Stimulated activated CD8-positive, alpha-beta memory T cell treated with anti-CD3 and anti-CD28 coated beads, Interleukin-12 subunit alpha, Interleukin-12 subunit beta, amount 100 ng/mL, for 1 hour (primary cell): ENCODE results near the gene PSMA6.
"Not testable (repeated sequence)": the region's sequence is repeated elsewhere in the genome, so short reads cannot be mapped to it uniquely, and the experiment has no call there.

Source experiments
- DNase-seq: peaks from one replicate; pipeline ENCODE4 v3.0.0-alpha.2; 2020; ENCODE audit warnings: low read depth

PSMA6 gene

DNA sequence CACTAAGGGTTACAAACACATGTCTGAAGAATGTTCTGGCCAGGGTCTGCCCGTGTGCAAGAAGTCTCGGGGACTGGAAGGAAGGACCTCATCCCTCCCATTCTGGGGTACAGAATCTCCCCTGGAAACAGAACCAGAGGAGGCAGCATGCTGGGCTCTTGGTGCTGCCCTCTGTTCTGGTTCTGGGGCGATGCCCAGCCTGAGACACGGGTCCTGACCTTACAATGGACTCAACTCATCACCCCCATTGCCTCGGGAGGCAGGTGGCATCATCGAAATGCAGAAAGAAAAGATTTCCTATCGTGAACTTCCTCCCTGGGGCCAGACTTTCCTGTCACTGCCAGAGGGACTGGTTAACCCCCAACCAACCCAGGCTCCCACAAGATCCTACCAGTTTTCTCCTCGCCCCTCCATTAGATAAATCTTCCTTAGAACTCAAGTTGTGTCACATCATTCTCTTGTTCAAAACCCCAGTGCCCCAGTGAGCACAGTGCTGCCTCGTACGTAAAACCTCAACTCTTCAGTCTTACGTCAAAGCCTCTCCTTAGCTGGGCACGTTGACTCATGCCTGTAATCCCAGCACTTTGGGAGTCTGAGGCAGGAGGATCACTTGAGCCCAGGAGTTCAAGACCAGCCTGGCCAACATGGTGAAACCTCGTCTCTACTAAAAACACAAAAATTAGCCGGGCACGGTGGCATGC, 52.1 kb downstream of the PSMA6 start:
- no peak for DNase-seq

DNA sequence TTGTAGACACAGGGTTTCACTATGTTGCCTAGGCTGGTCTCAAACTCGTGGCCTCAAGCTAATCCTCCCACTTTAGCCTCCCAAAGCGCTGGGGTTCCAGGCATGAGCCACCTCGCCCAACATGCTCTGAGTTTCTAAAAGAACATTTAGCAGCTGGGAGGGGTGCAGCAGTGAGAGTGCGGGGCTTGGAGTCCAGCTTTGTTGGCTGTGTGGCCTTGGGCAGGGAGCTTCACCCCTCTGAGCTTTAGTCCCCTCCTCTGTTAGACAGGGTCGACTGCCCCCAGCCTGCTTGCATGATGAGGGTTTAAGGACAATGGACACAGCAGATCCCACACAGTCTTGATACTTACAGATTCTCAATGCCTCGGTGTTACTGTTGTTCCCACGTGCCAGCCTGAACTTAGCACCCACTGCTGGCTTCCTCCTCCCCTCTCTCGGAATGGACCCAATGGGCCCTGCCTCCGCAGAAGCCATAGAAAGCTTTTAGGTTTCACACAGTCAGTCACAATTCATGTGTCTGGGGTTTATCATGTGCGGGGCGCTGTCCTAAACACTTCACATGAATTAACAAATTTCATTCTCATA, 54.6 kb downstream of the PSMA6 start:
- no peak for DNase-seq

DNA sequence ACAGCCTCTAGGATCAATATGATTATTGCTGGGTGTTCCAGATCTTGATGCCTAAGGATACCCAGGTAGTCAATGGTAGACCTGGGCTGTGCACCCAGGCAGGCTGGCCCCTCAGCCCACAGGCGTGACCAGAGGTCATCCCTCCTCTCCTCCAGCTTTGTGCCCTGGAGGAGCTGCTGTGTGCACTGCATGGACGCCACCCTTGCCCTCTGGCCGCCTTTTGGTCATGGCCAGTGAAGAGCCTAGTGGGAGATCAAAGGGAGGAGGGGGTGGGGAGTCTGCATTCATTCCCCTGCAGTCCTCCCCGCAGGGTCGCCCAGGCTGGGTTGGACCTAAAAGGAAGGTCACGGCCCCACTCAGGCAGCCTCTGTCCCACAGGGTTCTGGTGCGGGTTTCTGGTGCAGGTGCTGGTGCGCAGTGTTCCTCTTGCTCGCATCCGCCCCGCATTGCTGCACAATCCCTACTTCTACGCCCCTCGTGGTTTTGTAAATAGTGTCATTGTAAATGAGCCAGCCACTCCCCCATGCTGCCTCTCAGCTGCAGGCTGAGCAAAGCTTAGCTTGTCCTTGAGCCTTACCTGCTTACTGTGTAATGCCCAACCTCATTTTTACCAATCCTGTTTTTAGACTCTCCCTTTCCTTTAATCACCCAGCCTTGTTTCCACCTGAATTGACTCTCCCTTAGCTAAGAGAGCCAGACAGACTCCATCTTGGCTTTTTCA, 55.3 kb downstream of the PSMA6 start:
- no peak for DNase-seq

DNA sequence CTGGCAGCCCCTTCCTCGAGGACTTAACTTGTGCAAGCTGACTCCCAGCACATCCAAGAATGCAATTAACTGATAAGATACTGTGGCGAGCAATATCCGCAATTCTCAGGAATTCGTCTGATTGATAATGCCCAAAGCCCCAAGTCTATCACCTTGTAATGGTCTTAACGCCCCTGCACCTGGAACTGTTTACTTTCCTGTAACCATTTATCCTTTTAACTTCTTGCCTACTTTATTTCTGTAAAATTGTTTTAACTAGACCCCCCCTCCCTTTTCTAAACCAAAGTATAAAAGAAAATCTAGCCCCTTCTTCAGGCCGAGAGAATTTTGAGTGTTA, 55.8 kb downstream of the PSMA6 start:
- DNase-seq, result not testable (repeated sequence)

DNA sequence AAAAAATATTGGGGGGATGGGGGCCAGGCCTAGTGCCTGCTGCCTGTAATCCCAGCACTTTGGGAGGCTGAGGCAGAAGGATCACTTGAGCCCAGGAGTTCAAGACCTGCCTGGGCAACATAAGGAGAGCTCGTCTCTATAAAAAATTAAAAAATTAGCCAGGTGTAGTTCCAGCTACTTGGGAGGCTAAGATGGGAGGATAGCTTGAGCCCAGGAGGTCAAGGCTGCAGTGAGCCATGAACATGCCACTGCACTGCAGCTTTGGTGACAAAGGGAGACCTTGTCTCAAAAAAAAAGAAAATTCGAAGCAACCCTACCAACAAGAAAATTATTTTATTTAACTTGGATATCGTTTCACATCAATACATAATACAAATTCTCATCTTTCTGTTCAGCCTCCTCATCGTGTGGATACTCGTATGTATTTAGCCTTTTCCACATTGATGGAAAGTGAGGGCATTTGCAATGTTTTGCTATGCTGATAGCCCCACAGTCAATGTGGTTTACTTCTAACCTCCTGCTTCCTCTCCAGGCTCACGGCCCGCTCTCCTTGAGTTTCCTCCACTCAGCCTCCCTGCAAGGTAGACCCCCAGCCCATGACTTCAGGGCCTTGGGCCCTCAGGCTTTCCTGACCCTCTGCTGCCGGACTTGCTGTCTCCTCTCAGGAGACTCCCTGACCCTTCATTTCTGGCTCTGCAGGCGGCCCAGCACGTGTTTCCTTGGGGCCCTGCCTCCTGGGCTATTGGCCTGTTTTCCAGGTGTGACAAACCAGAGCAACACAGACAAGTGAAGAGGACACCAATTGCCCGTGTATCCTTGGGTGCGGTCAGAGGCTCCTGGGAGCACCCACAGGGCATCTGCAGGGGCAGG, 57.5 kb downstream of the PSMA6 start:
- DNase-seq, result no peak

DNA sequence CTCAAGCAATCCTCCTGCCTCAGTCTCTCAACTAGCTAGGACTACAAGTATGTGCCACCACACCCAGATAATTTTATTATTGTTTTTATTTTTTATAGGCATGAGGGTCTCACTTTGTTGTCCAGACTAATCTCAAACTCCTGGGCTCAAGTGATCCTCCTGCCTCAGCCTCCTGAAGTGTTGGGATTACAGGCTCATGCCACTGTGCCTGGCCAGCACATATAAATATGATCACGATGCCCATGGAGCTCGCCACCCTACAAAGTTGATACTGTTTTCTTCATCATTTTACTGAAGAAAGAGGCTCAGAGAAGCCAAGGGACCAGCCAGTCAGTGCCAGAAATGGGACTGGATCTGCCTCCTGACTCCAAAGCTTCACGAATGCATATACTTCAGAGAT, 59.3 kb downstream of the PSMA6 start:
- no peak for DNase-seq

DNA sequence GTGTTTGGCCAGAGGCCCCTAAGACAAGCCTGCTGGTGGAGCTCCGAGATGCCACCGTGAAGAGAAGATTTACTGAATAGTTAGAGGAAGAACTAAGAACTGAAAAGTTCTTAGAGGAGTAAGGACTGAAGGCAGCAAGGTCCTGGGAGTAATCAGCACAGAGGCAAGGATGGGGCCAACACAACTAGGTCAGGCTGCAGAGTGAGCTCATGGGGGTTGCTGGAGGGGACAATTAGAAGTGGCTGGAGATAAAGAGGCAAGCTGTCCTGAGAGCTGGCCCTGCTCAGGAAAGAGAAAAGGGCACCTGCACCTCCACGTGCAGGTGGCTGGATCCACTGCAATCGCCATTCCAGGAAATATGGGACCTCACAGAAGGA, 59.7 kb downstream of the PSMA6 start:
- DNase-seq, result no peak

DNA sequence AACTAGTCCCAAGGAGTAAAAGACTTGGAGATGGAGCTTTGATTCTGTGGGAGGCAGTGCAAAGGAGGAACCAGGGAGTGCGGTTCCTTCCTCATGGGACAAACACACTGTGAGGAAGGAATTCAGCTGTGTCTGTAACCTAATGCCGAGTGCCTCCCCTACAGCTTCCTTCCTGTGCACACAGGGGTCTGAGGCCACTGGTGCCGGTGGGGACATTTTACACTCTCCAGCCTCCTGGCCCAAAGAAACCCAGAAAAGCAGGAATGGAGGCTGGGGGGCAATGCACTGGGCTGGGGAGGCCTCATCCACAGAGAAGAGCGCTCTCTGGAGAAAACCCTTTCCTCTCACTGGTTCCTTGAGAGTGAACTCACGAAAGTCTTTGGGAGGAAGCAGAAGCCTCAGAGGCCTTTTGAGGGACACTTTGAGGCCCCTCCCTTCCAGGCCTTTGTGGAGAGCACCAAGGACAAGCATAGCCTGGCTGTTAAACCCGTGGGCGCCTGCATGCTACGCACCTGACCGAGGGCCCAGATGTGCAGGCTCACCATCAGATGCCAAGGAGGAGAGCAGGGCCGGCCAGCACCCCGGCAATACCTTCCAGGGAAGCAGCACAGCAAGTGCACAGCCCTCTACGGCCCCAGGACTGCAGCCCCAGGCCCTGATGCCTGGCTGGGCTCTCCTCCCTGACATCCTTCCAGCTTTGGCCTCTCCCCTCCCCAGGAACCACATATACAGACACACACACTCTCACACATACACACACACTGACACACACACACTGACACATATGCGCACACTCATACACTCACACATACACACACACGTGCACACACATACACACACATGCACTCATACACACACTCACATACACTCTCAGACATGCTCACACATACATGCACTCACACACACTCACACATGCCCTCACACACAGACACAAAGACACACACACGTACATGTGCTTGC, 60.4 kb downstream of the PSMA6 start:
- no peak for DNase-seq

DNA sequence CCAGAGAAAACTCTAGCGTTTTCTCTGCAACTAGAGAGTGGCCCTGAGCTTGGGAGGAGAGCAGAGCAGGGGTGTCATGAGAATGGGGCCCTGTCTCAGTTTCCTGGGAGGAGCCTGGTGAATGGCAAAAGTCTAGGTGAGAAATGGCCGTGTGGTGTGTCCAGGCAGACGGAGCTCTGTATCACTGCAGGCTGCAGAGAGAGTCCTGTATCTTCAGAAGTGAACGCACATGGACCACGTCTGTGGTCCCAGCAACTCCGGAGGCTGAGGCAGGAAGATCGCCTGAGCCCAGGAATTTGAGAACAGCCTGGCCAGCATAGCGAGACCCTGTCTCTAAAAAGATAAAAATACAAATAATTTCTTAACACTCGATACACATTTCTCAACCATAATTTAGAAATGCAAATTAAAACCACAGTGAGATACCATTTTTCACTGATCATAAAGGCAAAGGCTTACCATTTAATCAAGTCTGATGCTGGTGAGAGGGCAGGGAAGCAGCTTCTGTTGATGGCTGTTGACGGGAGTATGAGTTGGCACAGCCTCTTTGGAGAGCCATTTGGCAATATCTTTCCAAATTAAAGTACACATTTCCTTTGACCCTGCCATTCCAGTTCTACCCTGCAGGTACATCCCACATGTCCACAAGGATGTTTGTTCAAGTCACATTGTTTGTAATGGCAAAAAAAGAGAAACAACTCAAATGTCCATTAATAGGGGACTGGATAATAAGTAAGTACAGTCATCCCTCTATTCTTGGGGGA, 61.4 kb downstream of the PSMA6 start:
- DNase-seq, result no peak

DNA sequence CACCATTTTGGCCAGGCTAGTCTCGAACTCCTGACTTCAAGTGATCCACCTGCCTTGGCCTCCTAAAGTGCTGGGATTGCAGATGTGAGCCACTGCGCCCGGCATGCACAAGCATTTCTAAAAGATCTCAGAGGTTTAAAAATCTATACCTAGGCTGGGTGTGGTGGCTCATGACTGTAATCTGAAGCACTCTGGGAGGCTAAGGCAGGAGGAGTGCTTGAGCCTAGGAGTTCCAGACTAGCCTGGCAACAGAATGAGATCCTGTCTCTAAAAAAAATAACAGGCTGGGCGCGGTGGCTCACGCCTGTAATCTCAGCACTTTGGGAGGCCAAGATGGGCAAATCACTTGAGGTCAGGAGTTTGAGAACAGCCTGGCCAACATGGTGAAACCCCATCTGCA, 63.1 kb downstream of the PSMA6 start:
- DNase-seq, result not testable (repeated sequence)

DNA sequence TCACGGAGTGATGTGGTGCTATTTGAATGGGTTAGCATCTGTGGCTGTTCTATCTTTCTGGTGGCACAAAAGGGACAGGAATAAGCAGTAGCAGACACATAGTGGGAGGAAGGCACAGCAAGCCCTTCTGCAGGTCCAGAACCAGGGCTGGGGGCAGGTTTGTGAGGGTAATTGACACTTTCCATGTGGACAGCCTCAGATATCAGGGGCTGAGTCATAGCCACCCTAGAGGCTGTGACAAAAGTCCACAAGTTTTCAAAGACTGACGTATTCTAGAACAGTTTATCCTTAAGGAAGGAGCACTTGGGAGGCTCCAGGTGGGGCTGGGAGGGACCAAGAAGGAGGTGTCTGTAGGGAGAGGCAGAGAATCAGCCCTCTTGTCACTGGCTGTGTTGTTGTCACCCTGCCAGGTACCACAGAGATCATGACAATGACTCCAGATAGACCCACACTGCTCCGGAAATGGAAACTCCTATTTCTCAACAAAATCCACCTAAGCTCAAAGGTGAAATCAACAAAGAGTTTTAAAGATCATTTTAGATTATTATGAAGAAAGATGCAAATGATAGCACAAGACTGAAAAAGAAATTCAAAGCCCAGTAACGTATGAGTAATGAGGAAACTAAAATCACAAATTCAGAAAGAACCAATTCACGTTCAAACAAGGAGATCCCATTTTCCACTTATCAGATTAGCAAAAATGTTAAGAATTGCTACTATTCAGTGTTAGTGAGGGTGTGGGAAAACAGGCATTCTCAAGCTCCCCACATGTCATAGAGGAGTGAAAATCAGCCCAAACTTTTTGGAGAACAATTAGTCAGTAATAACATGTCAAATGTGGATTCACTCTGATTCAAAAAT, 64.0 kb downstream of the PSMA6 start:
- no peak for DNase-seq

DNA sequence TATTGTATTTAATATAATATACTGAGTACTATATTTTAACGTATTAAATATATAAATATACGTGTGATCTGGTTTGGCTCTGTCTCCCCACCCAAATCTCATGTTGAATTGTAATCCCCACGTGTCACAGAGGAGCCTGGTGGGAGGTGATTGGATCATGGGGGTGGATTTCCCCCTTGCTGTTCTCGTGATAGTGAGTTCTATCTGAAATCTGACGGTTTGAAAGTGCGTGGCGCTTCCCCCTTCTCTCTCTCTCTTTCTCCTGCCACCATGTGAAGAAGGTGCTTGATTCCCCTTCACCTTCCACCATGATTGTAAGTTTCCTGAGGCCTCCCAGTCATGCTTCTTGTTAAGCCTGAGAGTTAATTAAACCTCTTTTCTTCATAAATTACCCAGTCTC, 67.5 kb downstream of the PSMA6 start:
- DNase-seq, result not testable (repeated sequence)

DNA sequence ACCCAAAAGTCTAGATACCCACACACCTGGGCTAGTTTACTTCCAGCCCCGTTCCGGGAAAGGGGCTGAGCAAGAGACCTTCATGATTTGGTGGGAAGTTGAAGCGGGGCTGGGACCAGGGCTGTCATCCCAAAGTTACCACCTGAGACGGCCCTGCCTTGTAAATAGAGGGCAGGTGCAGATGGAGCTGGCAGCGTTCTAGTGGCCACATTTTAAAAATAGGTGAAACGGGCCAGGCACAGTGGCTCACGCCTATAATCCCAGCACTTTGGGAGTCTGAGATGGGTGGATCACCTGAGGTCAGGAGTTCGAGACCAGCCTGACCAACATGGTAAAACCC, 68.9 kb downstream of the PSMA6 start:
- DNase-seq, result no peak

DNA sequence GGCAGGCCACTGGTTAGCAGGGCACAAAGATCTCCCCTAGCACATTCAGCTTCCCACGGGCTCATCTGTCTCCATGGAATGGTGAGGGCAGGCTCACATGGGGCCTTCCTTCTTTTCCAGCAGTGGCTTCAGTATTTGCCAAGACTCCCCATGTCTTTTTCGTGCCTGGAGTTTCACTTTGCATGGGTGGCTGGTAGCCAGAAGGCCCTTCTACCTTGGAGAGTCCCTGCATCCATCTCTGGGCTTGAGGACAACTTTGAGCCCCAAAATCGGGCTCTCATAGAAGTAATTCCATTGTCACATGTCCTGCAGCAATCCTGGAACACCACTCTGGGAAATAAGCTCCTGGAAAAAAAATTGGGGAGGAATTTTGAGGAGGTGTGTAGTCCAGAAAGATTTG, 70.3 kb downstream of the PSMA6 start:
- DNase-seq, result no peak

DNA sequence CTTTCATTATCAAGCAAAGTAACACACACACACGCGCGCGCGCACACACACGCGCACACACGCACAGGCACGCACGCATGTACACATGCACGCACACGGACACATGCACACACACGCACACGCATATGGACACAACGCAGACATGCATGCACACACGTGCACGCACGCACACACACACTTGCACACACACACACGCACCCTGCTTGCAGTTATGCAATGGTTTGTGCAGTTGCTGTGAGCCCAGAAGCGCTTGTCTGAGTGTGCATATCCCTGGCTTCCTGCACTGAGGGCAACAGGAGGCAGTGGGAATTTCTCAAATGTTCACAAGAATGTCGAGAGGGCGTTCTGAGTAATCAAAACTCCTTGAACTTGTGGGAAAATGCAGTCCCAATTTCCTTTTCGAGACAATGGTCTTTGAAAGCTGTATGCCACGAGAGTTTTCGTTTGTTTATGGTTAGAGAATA, 70.8 kb downstream of the PSMA6 start:
- no peak for DNase-seq

DNA sequence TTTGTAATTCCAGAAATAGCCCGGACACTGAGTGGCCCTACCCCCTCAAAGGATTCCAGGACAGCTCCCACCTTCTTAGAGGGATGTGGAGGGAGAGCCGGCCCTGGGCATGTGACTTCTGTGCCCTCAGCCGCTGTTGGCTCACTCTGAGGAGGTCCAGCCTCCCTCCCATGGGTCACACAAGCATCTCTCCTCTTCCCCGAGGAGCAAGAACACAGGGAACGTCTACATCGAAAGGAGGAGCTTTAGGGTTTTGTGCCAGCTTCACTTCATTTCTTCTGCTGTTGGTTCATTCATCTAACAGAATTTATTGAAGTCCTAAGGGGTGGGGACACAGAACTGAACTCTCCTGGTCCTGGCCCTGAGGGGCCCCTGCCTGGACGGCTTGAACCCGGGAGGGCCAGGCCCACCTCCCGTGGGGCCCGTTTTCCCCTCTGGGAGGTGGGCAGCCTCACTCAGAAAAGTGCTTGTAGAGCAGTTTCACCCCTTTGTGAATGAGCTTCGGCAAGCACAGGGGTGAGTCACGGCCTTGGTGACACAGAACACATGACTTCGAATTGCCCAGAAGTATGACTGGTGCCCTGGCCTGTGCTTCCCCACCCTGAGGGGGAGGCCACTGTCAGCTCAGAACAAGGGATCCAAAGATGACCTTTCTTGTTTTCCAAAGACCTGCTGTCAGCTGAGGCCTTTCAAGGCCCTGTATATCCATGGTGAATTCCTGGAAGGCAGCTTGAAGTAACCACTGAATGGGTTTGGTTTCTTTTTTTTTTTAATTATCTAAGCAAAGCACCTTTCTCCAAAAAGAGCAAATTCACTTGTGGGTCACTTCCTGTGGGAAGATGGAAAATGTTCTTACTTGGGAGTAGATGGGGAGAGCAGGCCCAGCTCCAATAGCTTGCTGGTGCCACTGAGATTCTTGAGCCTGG, 73.2 kb downstream of the PSMA6 start:
- peak; percentile 30 for DNase-seq

DNA sequence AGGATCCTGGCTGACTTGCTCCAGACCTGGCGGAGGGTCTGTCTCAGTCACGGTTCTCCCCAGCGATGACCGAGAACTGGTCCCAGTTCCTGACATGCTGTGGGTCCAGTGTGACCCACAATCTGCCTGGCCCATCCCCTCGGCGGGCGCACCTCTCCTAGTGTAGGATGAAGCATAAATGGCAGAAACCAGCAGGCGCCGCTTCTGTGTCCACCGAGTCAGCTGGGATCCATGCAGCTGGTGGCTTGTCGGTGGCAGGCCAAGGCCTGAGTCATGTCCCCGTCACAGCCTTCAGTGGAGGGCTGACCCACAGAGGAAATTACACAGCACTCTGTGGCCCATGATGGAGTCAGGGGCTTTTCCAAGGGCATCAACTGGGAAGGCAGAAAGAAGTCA, 73.9 kb downstream of the PSMA6 start:
- no peak for DNase-seq

DNA sequence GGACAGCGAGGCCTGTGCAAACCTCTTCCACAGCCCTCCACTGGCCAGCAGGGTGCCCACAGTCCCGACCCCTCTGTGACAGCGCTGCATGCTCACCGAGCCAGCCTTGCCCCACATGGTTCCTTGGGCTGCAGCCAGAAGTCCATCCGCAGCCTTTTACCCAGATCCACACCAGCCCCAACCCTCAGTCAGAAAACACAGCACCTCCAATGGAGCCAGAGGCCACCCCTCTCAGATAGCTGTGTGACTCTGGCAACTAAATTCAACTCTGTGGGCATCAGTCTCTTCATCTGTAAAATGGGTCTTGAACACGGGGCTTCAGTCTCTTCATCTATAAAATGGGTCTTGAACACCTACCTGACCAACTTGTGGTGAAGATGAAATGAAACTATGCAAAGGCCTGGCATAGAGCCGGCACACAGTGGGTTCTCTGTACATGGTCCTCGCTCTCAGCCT, 74.4 kb downstream of the PSMA6 start:
- no peak for DNase-seq

DNA sequence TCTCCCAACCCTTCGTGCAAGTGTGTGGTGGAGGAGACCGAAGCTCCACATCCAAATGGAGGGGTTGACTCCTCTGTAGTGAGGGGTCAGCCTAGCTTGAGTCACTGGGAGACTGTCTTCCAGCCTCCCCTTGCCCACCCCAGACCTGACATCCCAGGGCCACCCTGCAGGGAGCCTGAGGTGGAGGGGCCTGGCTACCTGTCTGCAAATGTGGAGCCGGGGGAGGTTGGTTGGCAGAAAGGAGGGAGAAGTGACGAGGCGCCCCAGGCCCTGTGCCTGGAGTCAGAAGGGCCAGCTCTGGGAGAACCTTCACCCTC, 74.8 kb downstream of the PSMA6 start:
- no peak for DNase-seq
